ENCODE data around the gene GREB1. TPM values are rescaled to one million over a fixed set of nuclear protein-coding genes. Genes with fewer than 3 reads are reported as not detected.

GREB1 gene
- total RNA-seq, 1 donor from 2014 or later: 30.8 TPM

DNA sequence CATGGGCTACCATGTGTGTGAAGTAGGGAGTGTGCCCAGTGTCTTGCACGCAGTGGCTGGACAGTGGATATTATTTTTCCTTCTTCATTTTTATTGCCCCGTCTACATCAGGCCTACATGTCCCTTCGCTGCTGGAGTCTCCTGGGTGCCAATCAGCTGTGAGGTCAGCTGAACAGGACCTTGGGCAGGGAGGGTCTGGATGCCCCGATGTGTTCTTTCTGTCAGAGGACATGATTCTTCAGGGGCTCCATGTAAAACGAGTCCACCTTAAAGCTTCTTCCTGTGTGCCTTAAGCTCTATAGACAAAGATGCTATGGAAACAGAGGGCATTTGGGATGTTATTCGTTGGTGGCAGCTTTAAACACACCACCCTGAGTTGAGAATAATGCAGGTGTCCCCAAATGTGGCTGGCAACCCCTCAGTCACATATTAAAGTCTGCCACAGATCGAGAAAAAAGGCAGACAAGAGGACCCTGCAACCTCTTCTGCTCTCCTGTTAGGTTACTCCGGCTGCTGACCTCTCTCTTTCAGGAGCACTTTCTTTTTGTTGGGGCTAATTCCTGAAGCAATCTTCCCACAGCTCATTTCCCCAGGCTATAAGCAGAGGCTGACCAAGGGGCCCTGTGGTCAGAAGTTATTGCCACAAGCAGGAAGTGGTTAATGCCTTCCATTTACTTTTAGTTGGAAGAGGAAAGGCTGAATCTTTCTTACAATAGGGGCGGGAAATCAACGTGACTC lies 20.0 kb downstream of the GREB1 start:
- H3K4me3 Mint-ChIP-seq: peak overlapping the region; percentile 61
- DNase-seq (ENCODE audit: low spot score): peak; percentile 48

GRCh38 chr2:11554399-11554716 lies 20.5 kb downstream of the GREB1 start:
- peak overlapping the region; percentile 52 for H3K4me3 Mint-ChIP-seq
- no peak for DNase-seq (ENCODE audit: low spot score)
- Histone ChIP-seq H3K4me3 (no peak overlapping the region), H3K27ac (peak overlapping the region; percentile 86), H2AFZ (replicated peaks) (no peak overlapping the region), H3K9me3 (ENCODE audit: low read depth) (no peaks in the 10 kb centered on the region), H3K79me2 (ENCODE audit: low read depth) (peaks cover 61% of the 10 kb centered on the region), H3K4me1 (peaks cover 56% of the 10 kb centered on the region), H3K36me3 (no peaks in the 10 kb centered on the region), H4K20me1 (ENCODE audit: low read depth) (peaks cover 53% of the 10 kb centered on the region), H3F3A (ENCODE audit: low read depth) (peaks cover 30% of the 10 kb centered on the region), H3K9ac (no peak overlapping the region), H3K4me2 (peak overlapping the region; percentile 56), H3K27me3 (no peaks in the 10 kb centered on the region)
- H3K9me3 Mint-ChIP-seq: no peaks in the 10 kb centered on the region
- peak overlapping the region; percentile 98 for H3K27ac Mint-ChIP-seq
- no peaks in the 10 kb centered on the region for H3K27me3 Mint-ChIP-seq (ENCODE audit: insufficient read depth, low read depth)
- no peak for TF ChIP-seq EZH2 (IDR thresholded peaks at IDR 0.05)
- TF ChIP-seq EZH2phosphoT487 (IDR thresholded peaks at IDR 0.05): no peak
- TF ChIP-seq CTCF (IDR thresholded peaks at IDR 0.05): no peak
- peaks cover 83% of the 10 kb centered on the region for H3K4me1 Mint-ChIP-seq
- H3K36me3 Mint-ChIP-seq: peaks cover 27% of the 10 kb centered on the region

More for the DNA sequence above, 20.0 kb downstream of the GREB1 start:
- Histone ChIP-seq H3K9ac (no peak overlapping the region), H3K4me3 (no peak overlapping the region), H4K20me1 (ENCODE audit: low read depth) (peaks cover 52% of the 10 kb centered on the region), H3K79me2 (ENCODE audit: low read depth) (peaks cover 67% of the 10 kb centered on the region), H3K9me3 (ENCODE audit: low read depth) (no peaks in the 10 kb centered on the region), H3K36me3 (no peaks in the 10 kb centered on the region), H3K4me1 (peaks cover 56% of the 10 kb centered on the region), H3F3A (ENCODE audit: low read depth) (peaks cover 24% of the 10 kb centered on the region), H3K27ac (peak overlapping the region; percentile 86), H3K27me3 (no peaks in the 10 kb centered on the region), H3K4me2 (peak overlapping the region; percentile 56), H2AFZ (replicated peaks) (no peak overlapping the region)
- peaks cover 78% of the 10 kb centered on the region for H3K4me1 Mint-ChIP-seq
- no peaks in the 10 kb centered on the region for H3K9me3 Mint-ChIP-seq
- peak overlapping the region; percentile 98 for H3K27ac Mint-ChIP-seq
- peaks cover 27% of the 10 kb centered on the region for H3K36me3 Mint-ChIP-seq
- no peak for TF ChIP-seq EZH2phosphoT487 (IDR thresholded peaks at IDR 0.05)
- no peak for TF ChIP-seq EZH2 (IDR thresholded peaks at IDR 0.05)
- TF ChIP-seq CTCF (IDR thresholded peaks at IDR 0.05): no peak
- H3K27me3 Mint-ChIP-seq (ENCODE audit: insufficient read depth, low read depth): no peaks in the 10 kb centered on the region

DNA sequence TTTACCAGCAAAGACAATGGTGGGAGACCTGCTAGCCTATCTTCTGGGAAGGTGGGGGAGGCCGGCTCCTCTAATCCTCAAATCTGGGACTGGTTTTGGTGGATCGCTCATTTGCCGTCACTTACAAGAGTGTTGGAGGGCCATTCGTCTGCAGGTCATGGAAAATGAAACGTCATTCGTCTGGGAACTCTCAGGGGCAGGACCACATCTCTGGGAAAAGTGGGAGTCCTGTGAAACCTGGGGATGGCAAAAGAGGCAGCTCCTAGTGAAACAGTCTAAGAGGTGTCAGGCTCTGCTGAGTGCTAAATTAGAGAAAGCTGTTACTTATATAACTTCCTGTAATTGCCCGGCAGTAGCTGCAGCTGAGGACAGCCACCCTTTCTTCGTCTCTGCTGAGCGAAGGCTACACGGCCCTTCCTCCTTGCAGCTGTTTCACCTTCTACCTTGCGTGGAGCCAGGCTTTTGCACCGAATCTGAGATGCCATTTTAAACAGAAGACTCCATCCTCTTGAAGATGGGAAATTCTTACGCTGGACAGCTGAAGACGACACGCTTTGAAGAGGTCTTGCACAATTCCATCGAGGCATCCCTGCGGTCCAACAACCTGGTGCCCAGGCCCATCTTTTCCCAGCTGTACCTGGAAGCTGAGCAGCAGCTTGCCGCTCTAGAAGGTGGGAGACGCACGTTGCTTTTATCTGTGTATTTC lies 22.4 kb downstream of the GREB1 start:
- H2AFZ ChIP-seq (replicated peaks): no peak overlapping the region
- peaks cover 61% of the 10 kb centered on the region for H3K79me2 ChIP-seq (ENCODE audit: low read depth)
- no peak overlapping the region for H3K4me3 ChIP-seq
- peaks cover 28% of the 10 kb centered on the region for H3K36me3 Mint-ChIP-seq
- no peak for DNase-seq (ENCODE audit: low spot score)
- peaks cover 64% of the 10 kb centered on the region for H4K20me1 ChIP-seq (ENCODE audit: low read depth)
- H3K4me1 Mint-ChIP-seq: peaks cover 94% of the 10 kb centered on the region
- H3K4me1 ChIP-seq: peaks cover 67% of the 10 kb centered on the region
- H3K27me3 ChIP-seq: no peaks in the 10 kb centered on the region
- peak overlapping the region; percentile 58 for H3K27ac Mint-ChIP-seq
- H3K9me3 ChIP-seq (ENCODE audit: low read depth): no peaks in the 10 kb centered on the region
- H3K27me3 Mint-ChIP-seq (ENCODE audit: insufficient read depth, low read depth): no peaks in the 10 kb centered on the region
- H3K9ac ChIP-seq: no peak overlapping the region
- no peaks in the 10 kb centered on the region for H3K36me3 ChIP-seq
- peak overlapping the region; percentile 5 for H3K4me2 ChIP-seq
- TF ChIP-seq EZH2 (IDR thresholded peaks at IDR 0.05): no peak
- H3K9me3 Mint-ChIP-seq: no peaks in the 10 kb centered on the region
- H3F3A ChIP-seq (ENCODE audit: low read depth): peaks cover 35% of the 10 kb centered on the region
- H3K4me3 Mint-ChIP-seq: no peak overlapping the region
- H3K27ac ChIP-seq: peak overlapping the region; percentile 9
